ENCODE data around the gene B4GALNT1. TPM values are rescaled to one million over a fixed set of nuclear protein-coding genes. Genes with fewer than 3 reads are reported as not detected.
"Not testable (repeated sequence)": the region's sequence is repeated elsewhere in the genome, so short reads cannot be mapped to it uniquely, and the experiment has no call there.

B4GALNT1 gene
- polyA plus RNA-seq (2013, experiment 1 of 2) = 0.77 TPM
- 0.96 TPM for polyA plus RNA-seq (2013, experiment 2 of 2)

- peak within 1 kb of the TSS; percentile 77 for H2BK15ac ChIP-seq (ENCODE audit: low read depth, poor library complexity, severe bottlenecking)
Measured at GRCh38 chr12:57632958-57633840, at the start of gene B4GALNT1. Gene B4GALNT1 (minus strand): TSS chr12:57633201. CDS start chr12:57632132, 1,069 bp downstream.

DNA sequence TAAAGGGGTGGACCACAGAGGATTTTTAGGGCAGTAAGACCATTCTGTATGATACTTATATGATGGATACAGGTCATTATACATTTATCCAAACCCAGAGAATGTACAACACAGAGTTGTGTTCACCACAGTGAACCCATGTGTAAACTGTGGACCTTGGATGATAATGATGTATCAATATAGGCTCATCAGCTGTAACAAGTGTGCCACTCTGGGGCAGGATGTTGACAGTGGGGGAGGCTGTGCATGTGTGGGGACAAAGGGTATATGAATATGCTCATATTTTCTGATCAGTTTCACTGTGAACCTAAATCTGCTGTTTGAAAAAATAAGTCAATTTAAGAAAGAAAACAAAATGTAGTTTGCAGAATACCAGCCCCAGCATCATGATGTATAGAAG lies 46.7 kb upstream of the B4GALNT1 start:
- no peak overlapping the region for H4K91ac ChIP-seq (ENCODE audit: low read length)
- H2BK15ac ChIP-seq (ENCODE audit: low read depth, poor library complexity, severe bottlenecking) = no peak overlapping the region
- no peaks in the 10 kb centered on the region for H3K79me1 ChIP-seq (replicated peaks; ENCODE audit: low read length, poor library complexity, severe bottlenecking)
- no peak overlapping the region for H3K4me2 ChIP-seq (ENCODE audit: low read length, poor library complexity, severe bottlenecking)
- no peak overlapping the region for H3K23ac ChIP-seq (ENCODE audit: low read length in 2 of 2)
- no peak overlapping the region for H3K14ac ChIP-seq (ENCODE audit: low read length in 2 of 2)
- H2AFZ ChIP-seq (ENCODE audit: low read depth, low read length) = no peak overlapping the region
- no peaks in the 10 kb centered on the region for H3K4me1 ChIP-seq (ENCODE audit: control insufficient read depth, insufficient read depth, low read depth, low read length)
- H3K27me3 ChIP-seq (ENCODE audit: control insufficient read depth in 1 of 2, insufficient read depth in 1 of 2, low read length in 2 of 2) = peaks cover 0 to 6% of the 10 kb centered on the region in 2 experiments
- no peak overlapping the region for H2BK12ac ChIP-seq (ENCODE audit: low read length in 2 of 2)
- no peak overlapping the region for H3K18ac ChIP-seq (ENCODE audit: low read depth in 1 of 2, low read length in 2 of 2)
- H3K27ac ChIP-seq (ENCODE audit: low read length, poor library complexity, severe bottlenecking) = no peak overlapping the region
- H3K9me3 ChIP-seq (ENCODE audit: control insufficient read depth, low read length) = no peaks in the 10 kb centered on the region
- no peak overlapping the region for H3K4me3 ChIP-seq (ENCODE audit: insufficient read depth in 1 of 2, low read depth in 1 of 2, low read length in 2 of 2)
- no peak overlapping the region for H2BK120ac ChIP-seq (ENCODE audit: low read depth, low read length)
- no peak overlapping the region for H2BK5ac ChIP-seq (ENCODE audit: low read depth, low read length, poor library complexity, severe bottlenecking)
- H4K8ac ChIP-seq (ENCODE audit: low read length) = no peak overlapping the region
- no peaks in the 10 kb centered on the region for H3K36me3 ChIP-seq (ENCODE audit: control insufficient read depth in 1 of 2, insufficient read depth in 2 of 2, low read depth in 1 of 2, low read length in 2 of 2)
- H2AK5ac ChIP-seq (ENCODE audit: low read length, severe bottlenecking) = no peak overlapping the region
- no peak for DNase-seq
- no peak overlapping the region for H3K4ac ChIP-seq (ENCODE audit: low read depth in 1 of 2, low read length in 2 of 2)
- H3K9ac ChIP-seq (ENCODE audit: low read length) = no peak overlapping the region

More at GRCh38 chr12:57632958-57633840, at the start of gene B4GALNT1:
- Histone ChIP-seq H3K14ac (ENCODE audit: low read length in 2 of 2) (peak within 1 kb of the TSS in 1 of 2 experiments; percentile 51), H3K27ac (ENCODE audit: low read length, poor library complexity, severe bottlenecking) (no peak within 1 kb of the TSS), H3K23ac (ENCODE audit: low read length in 2 of 2) (no peak within 1 kb of the TSS), H2AK5ac (ENCODE audit: low read length, severe bottlenecking) (no peak within 1 kb of the TSS), H2BK5ac (ENCODE audit: low read depth, low read length, poor library complexity, severe bottlenecking) (no peak within 1 kb of the TSS), H3K4me1 (ENCODE audit: control insufficient read depth, insufficient read depth, low read depth, low read length) (peaks cover 16% of the 10 kb centered on the region), H3K4ac (ENCODE audit: low read depth in 1 of 2, low read length in 2 of 2) (no peak within 1 kb of the TSS), H2BK120ac (ENCODE audit: low read depth, low read length) (no peak within 1 kb of the TSS), H3K79me1 (replicated peaks; ENCODE audit: low read length, poor library complexity, severe bottlenecking) (no peaks in the 10 kb centered on the region), H3K9me3 (ENCODE audit: control insufficient read depth, low read length) (no peaks in the 10 kb centered on the region), H2BK12ac (ENCODE audit: low read length in 2 of 2) (no peak within 1 kb of the TSS), H4K8ac (ENCODE audit: low read length) (no peak within 1 kb of the TSS), H3K27me3 (ENCODE audit: control insufficient read depth in 1 of 2, insufficient read depth in 1 of 2, low read length in 2 of 2) (peaks cover 62 to 73% of the 10 kb centered on the region in 2 experiments), H3K9ac (ENCODE audit: low read length) (no peak within 1 kb of the TSS), H3K4me3 (ENCODE audit: insufficient read depth in 1 of 2, low read depth in 1 of 2, low read length in 2 of 2) (peak within 1 kb of the TSS; percentile 45 to 66), H3K4me2 (ENCODE audit: low read length, poor library complexity, severe bottlenecking) (peak within 1 kb of the TSS; percentile 100), H4K91ac (ENCODE audit: low read length) (no peak within 1 kb of the TSS), H3K18ac (ENCODE audit: low read depth in 1 of 2, low read length in 2 of 2) (peak within 1 kb of the TSS in 1 of 2 experiments; percentile 21), H3K36me3 (ENCODE audit: control insufficient read depth in 1 of 2, insufficient read depth in 2 of 2, low read depth in 1 of 2, low read length in 2 of 2) (no peaks in the 10 kb centered on the region), H2AFZ (ENCODE audit: low read depth, low read length) (peak within 1 kb of the TSS; percentile 78)
- DNase-seq = peak; percentile 64
- WGBS = 8% methylated on average over 31 of the region's 58 CpGs

DNA sequence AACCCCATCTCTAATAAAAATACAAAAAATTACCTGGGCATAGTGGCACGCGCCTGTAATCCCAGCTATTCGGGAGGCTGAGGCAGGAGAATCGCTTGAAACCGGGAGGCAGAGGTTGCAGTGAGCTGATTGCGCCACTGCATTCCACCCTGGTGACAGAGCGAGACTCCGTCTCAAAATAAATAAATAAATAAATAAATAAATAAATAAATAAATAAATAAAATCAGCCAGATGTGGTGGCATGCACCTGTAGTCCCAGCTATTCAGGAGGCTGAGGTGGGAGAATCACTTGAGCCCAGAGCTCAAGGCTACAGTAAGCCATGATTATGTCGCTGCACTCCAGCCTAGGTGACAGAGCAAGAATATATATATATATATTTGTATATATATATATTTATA lies 44.9 kb upstream of the B4GALNT1 start:
- H2BK12ac ChIP-seq (ENCODE audit: low read length in 2 of 2); H4K91ac ChIP-seq (ENCODE audit: low read length); H4K8ac ChIP-seq (ENCODE audit: low read length); H3K27me3 ChIP-seq (ENCODE audit: control insufficient read depth in 1 of 2, insufficient read depth in 1 of 2, low read length in 2 of 2); H3K4me3 ChIP-seq (ENCODE audit: insufficient read depth in 1 of 2, low read depth in 1 of 2, low read length in 2 of 2); H2BK15ac ChIP-seq (ENCODE audit: low read depth, poor library complexity, severe bottlenecking); H3K9me3 ChIP-seq (ENCODE audit: control insufficient read depth, low read length); H3K14ac ChIP-seq (ENCODE audit: low read length in 2 of 2); H3K36me3 ChIP-seq (ENCODE audit: control insufficient read depth in 1 of 2, insufficient read depth in 2 of 2, low read depth in 1 of 2, low read length in 2 of 2); H3K23ac ChIP-seq (ENCODE audit: low read length in 2 of 2); H2BK120ac ChIP-seq (ENCODE audit: low read depth, low read length); H3K79me1 ChIP-seq (replicated peaks; ENCODE audit: low read length, poor library complexity, severe bottlenecking); H3K4ac ChIP-seq (ENCODE audit: low read depth in 1 of 2, low read length in 2 of 2); H3K18ac ChIP-seq (ENCODE audit: low read depth in 1 of 2, low read length in 2 of 2); H2AK5ac ChIP-seq (ENCODE audit: low read length, severe bottlenecking); H3K4me2 ChIP-seq (ENCODE audit: low read length, poor library complexity, severe bottlenecking); H2AFZ ChIP-seq (ENCODE audit: low read depth, low read length); H2BK5ac ChIP-seq (ENCODE audit: low read depth, low read length, poor library complexity, severe bottlenecking); DNase-seq; H3K4me1 ChIP-seq (ENCODE audit: control insufficient read depth, insufficient read depth, low read depth, low read length); H3K9ac ChIP-seq (ENCODE audit: low read length); H3K27ac ChIP-seq (ENCODE audit: low read length, poor library complexity, severe bottlenecking): not testable (repeated sequence)
- WGBS = 91% methylated on average over 5 of the region's 9 CpGs

GRCh38 chr12:57674691-57675090 lies 41.7 kb upstream of the B4GALNT1 start:
- Histone ChIP-seq H3K79me1 (replicated peaks; ENCODE audit: low read length, poor library complexity, severe bottlenecking) (no peaks in the 10 kb centered on the region), H3K18ac (ENCODE audit: low read depth in 1 of 2, low read length in 2 of 2) (no peak overlapping the region), H2AFZ (ENCODE audit: low read depth, low read length) (no peak overlapping the region), H2BK15ac (ENCODE audit: low read depth, poor library complexity, severe bottlenecking) (no peak overlapping the region), H2BK120ac (ENCODE audit: low read depth, low read length) (no peak overlapping the region), H2BK5ac (ENCODE audit: low read depth, low read length, poor library complexity, severe bottlenecking) (no peak overlapping the region), H3K4me3 (ENCODE audit: insufficient read depth in 1 of 2, low read depth in 1 of 2, low read length in 2 of 2) (no peak overlapping the region), H3K4me2 (ENCODE audit: low read length, poor library complexity, severe bottlenecking) (no peak overlapping the region), H3K4me1 (ENCODE audit: control insufficient read depth, insufficient read depth, low read depth, low read length) (no peaks in the 10 kb centered on the region), H2AK5ac (ENCODE audit: low read length, severe bottlenecking) (no peak overlapping the region), H3K27me3 (ENCODE audit: control insufficient read depth in 1 of 2, insufficient read depth in 1 of 2, low read length in 2 of 2) (no peaks in the 10 kb centered on the region), H3K9me3 (ENCODE audit: control insufficient read depth, low read length) (no peaks in the 10 kb centered on the region), H3K4ac (ENCODE audit: low read depth in 1 of 2, low read length in 2 of 2) (no peak overlapping the region), H4K8ac (ENCODE audit: low read length) (no peak overlapping the region), H3K14ac (ENCODE audit: low read length in 2 of 2) (no peak overlapping the region), H3K36me3 (ENCODE audit: control insufficient read depth in 1 of 2, insufficient read depth in 2 of 2, low read depth in 1 of 2, low read length in 2 of 2) (no peaks in the 10 kb centered on the region), H2BK12ac (ENCODE audit: low read length in 2 of 2) (no peak overlapping the region), H3K27ac (ENCODE audit: low read length, poor library complexity, severe bottlenecking) (no peak overlapping the region), H3K23ac (ENCODE audit: low read length in 2 of 2) (no peak overlapping the region), H4K91ac (ENCODE audit: low read length) (no peak overlapping the region), H3K9ac (ENCODE audit: low read length) (no peak overlapping the region)
- 92% methylated on average over 29 of the region's 29 CpGs for WGBS
- no peak for DNase-seq

All from mesenchymal stem cell (in vitro differentiated cells and primary cell).